ENCODE results near the gene ADAMTSL2. TPM values are rescaled to one million over a fixed set of nuclear protein-coding genes. Genes with fewer than 3 reads are reported as not detected.
A peak's percentile ranks its signal among the peaks of the same experiment; 100 is the strongest.

Gene ADAMTSL2
- total RNA-seq, 2 donors from 2014 or later: 0.24 to 0.74 TPM

DNA sequence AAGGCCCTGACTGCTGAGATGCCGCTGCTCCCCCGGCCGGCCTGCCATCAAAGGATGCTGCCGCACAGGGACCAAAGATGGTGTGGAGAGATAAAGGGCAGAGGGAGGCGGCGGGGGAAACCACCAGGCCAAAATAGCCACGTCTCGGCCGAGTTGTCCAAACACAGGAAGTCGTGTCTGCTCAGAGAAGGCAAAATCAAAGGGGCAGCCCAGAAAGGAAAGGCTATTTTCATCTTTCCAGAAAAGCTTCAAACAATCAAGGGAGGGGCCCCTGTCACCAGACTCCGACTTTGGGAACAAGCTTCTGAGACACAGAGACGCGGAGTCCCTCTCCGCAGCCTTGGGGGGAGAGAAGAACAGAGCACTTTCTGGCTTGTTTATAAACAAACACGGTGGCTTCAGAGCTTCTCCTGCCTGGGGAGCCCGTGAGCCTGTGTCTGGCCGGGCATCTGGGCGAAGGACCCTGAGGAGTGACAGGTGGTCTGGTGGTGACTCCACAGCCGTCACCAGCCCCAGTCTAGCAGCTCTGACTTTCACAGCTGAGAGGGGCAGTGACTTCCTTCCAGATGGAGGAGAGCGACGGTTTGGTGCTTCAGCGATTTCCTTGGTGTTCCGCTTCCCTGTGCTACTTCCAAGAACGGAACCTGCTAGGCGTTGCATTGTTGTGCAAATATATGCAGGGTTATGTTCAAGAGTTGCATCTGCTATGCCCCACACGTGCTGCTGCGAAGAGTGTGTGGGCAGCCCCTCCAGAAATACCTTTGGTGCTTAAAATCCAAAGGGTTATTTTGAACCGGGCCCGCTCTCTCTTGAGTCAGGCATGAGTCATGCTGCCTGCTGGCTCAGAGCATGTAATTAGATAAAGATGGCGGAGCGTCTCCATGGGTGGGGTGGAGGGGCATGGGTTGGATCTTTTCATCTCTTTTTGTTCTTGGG, 24.0 kb downstream of the ADAMTSL2 start:
- H3K27me3 ChIP-seq: no peaks in the 10 kb centered on the region
- no peak for DNase-seq
- TF ChIP-seq, protein P1, sequence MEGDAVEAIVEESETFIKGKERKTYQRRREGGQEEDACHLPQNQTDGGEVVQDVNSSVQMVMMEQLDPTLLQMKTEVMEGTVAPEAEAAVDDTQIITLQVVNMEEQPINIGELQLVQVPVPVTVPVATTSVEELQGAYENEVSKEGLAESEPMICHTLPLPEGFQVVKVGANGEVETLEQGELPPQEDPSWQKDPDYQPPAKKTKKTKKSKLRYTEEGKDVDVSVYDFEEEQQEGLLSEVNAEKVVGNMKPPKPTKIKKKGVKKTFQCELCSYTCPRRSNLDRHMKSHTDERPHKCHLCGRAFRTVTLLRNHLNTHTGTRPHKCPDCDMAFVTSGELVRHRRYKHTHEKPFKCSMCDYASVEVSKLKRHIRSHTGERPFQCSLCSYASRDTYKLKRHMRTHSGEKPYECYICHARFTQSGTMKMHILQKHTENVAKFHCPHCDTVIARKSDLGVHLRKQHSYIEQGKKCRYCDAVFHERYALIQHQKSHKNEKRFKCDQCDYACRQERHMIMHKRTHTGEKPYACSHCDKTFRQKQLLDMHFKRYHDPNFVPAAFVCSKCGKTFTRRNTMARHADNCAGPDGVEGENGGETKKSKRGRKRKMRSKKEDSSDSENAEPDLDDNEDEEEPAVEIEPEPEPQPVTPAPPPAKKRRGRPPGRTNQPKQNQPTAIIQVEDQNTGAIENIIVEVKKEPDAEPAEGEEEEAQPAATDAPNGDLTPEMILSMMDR (IDR thresholded peaks at IDR 0.05): no peak
- H3K27ac ChIP-seq: no peak overlapping the region
- H3K9me3 ChIP-seq: no peaks in the 10 kb centered on the region
- no peak overlapping the region for H3K9ac ChIP-seq (ENCODE audit: low read depth in 2 of 2, low read length in 2 of 2)
- peaks cover 6% of the 10 kb centered on the region for H3K4me1 ChIP-seq
- intact Hi-C loops (cut with DNase I): no loop called here
- H3K36me3 ChIP-seq: no peaks in the 10 kb centered on the region
- no peak overlapping the region for H3K4me3 ChIP-seq

DNA sequence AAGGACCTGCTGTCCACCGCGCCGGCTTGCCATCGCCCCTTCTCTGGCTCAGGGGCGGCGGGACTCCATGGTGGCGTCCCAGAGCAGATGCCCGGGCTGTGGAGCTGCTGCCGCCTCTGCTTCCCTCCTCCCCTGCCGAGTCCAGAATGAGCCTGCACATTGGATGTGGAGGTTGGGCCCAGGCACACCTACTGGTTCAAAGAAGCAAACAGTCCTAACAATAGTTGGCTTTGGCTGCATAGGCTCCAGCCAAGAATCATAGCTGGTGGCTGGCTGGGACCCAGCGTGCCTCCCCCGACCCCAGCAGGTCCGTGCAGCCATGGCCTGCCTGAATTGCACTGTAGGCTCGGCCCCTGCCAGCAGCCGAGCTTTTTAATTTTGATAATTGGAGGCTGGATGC, 25.8 kb downstream of the ADAMTSL2 start:
- H3K4me1 ChIP-seq: peaks cover 6% of the 10 kb centered on the region
- no peak overlapping the region for H3K27ac ChIP-seq
- no peak for DNase-seq

DNA sequence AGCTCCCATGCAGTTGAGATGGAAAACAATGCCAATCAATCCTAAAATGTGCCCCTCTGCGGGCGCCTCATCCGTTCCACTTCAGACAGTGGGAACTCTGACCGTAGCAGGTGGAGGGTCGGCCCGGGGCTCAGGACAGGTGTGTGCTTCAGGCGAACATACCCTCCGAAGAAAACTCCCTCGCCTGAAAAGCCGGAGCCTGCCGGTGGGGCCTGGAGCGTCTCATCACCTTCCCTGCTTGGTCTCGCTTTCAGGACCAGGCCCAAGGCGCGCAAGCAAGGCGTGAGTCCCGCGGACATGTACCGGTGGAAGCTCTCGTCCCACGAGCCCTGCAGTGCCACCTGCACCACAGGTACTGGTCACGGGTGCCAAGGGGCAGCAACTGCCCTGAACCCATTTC, 26.4 kb downstream of the ADAMTSL2 start:
- no peaks in the 10 kb centered on the region for H3K27me3 ChIP-seq
- no peak overlapping the region for H3K4me3 ChIP-seq
- H3K36me3 ChIP-seq: no peaks in the 10 kb centered on the region
- DNase-seq: no peak
- intact Hi-C loops (cut with DNase I): no loop called here
- H3K27ac ChIP-seq: no peak overlapping the region
- no peak overlapping the region for H3K9ac ChIP-seq (ENCODE audit: low read depth in 2 of 2, low read length in 2 of 2)
- peaks cover 6% of the 10 kb centered on the region for H3K4me1 ChIP-seq
- TF ChIP-seq, protein P1 (IDR thresholded peaks at IDR 0.05): no peak
- H3K9me3 ChIP-seq: no peaks in the 10 kb centered on the region

More for the DNA sequence above, 25.8 kb downstream of the ADAMTSL2 start:
- Histone ChIP-seq H3K27me3 (no peaks in the 10 kb centered on the region), H3K9me3 (no peaks in the 10 kb centered on the region), H3K36me3 (no peaks in the 10 kb centered on the region), H3K4me3 (no peak overlapping the region), H3K9ac (ENCODE audit: low read depth in 2 of 2, low read length in 2 of 2) (no peak overlapping the region)
- intact Hi-C loops (cut with DNase I): no loop called here
- TF ChIP-seq, protein P1 (IDR thresholded peaks at IDR 0.05): no peak

DNA sequence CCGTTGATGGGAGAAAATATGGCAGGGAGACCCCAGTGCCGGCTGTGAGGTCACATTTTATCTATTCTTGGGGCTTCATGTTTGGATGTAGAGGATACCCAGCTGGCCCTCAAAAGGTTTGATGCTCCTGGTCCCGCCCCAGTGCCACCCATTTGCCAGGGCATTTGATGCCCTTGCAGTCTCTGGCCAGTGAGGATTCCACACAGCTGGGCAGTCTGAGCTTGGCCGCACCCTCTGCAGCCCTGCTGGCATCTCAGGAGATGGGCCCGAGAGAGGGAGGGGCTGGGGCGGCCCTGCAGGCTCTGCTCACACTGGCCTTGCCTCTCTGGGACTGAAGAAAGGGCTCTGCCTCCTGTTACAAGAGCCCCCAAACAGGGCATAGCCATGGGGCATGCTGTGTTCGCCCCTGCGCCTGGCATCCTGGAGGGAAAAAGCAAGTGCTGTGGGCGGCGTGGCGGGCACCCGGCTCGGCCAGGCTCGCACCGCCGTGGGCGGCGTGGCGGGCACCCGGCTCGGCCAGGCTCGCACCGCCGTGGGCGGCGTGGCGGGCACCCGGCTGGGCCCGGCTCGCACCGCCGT, 27.6 kb downstream of the ADAMTSL2 start:
- Histone ChIP-seq H3K4me3 (no peak overlapping the region), H3K27me3 (no peaks in the 10 kb centered on the region), H3K36me3 (no peaks in the 10 kb centered on the region), H3K27ac (no peak overlapping the region), H3K4me1 (peaks cover 6% of the 10 kb centered on the region), H3K9me3 (no peaks in the 10 kb centered on the region), H3K9ac (ENCODE audit: low read depth in 2 of 2, low read length in 2 of 2) (no peak overlapping the region)
- TF ChIP-seq, protein P1 (IDR thresholded peaks at IDR 0.05): no peak
- intact Hi-C loops (cut with DNase I): no loop called here
- no peak for DNase-seq

DNA sequence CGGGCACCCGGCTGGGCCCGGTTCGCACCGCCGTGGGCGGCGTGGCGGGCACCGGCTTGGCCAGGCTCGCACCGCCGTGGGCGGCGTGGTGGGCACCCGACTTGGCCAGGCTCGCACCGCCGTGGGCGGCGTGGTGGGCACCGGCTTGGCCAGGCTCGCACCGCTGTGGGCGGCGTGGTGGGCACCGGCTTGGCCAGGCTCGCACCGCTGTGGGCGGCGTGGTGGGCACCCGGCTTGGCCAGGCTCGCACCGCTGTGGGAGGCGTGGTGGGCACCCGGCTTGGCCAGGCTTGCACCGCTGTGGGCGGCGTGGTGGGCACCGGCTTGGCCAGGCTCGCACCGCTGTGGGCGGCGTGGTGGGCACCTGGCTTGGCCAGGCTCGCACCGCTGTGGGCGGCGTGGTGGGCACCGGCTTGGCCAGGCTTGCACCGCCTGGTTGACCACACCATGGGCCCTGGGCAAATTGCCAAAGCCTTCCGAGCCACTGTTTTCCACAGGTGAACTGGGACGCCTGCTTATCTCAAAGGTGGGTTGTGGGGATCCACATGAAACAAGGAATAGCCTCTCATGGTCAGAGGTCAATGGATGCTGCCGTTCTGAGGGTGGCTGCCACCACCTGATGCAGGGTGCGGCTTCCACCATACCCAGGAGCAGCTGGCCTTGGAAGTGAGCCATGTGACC, 28.2 kb downstream of the ADAMTSL2 start:
- Histone ChIP-seq H3K27ac (no peak overlapping the region), H3K36me3 (no peaks in the 10 kb centered on the region), H3K4me3 (no peak overlapping the region), H3K4me1 (peaks cover 6% of the 10 kb centered on the region), H3K9me3 (no peaks in the 10 kb centered on the region), H3K9ac (ENCODE audit: low read depth in 2 of 2, low read length in 2 of 2) (peak overlapping the region in 1 of 2 donors; percentile 41), H3K27me3 (no peaks in the 10 kb centered on the region)
- no peak for DNase-seq
- TF ChIP-seq, protein P1 (IDR thresholded peaks at IDR 0.05): no peak
- intact Hi-C loops (cut with DNase I): no loop called here
